ENCODE data around the gene AATK. TPM values are rescaled to one million over a fixed set of nuclear protein-coding genes. Genes with fewer than 3 reads are reported as not detected.
A peak's percentile ranks its signal among the peaks of the same experiment; 100 is the strongest.
"Not testable (repeated sequence)": the region's sequence is repeated elsewhere in the genome, so short reads cannot be mapped to it uniquely, and the experiment has no call there.

AATK gene
- total and polyA plus RNA-seq, 9 of the 15 experiments (the other 6 are each of a cell fraction or from before 2014, with no cell fraction given) = 0.11 to 0.55 (median 0.38) TPM; not detected in 5

DNA sequence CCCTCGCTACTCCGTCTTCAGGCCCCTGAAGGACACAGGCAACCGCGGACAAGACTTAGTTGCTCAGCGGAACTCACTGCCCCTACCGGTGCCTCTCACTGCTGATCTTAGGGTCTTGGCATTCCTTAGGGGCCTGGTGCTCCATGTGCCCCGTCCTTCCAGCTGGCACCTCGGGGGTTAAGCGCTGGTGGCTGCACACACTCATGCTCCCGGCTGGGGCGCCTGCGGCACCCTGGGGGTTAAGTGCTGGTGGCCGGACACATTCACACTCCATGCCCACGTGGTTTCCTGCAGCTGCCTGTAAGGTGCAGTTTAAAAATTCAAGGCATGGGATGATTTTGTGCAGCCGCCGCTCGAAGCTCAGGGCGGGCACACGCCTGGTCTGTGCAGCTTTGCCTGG, 86.0 kb downstream of the AATK start (continued):
- TF ChIP-seq BCOR (IDR thresholded peaks at IDR 0.05) (no peak), ZNF253 (CRISPR knock-in tag; conservative IDR thresholded peaks at IDR 0.05) (no peak), SMC3 (conservative IDR thresholded peaks at IDR 0.05; ENCODE audit: insufficient read depth, low read depth, low read length) (no peak)
- TF ChIP-seq, protein P1, sequence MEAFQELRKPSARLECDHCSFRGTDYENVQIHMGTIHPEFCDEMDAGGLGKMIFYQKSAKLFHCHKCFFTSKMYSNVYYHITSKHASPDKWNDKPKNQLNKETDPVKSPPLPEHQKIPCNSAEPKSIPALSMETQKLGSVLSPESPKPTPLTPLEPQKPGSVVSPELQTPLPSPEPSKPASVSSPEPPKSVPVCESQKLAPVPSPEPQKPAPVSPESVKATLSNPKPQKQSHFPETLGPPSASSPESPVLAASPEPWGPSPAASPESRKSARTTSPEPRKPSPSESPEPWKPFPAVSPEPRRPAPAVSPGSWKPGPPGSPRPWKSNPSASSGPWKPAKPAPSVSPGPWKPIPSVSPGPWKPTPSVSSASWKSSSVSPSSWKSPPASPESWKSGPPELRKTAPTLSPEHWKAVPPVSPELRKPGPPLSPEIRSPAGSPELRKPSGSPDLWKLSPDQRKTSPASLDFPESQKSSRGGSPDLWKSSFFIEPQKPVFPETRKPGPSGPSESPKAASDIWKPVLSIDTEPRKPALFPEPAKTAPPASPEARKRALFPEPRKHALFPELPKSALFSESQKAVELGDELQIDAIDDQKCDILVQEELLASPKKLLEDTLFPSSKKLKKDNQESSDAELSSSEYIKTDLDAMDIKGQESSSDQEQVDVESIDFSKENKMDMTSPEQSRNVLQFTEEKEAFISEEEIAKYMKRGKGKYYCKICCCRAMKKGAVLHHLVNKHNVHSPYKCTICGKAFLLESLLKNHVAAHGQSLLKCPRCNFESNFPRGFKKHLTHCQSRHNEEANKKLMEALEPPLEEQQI (IDR thresholded peaks at IDR 0.05) = no peak

DNA sequence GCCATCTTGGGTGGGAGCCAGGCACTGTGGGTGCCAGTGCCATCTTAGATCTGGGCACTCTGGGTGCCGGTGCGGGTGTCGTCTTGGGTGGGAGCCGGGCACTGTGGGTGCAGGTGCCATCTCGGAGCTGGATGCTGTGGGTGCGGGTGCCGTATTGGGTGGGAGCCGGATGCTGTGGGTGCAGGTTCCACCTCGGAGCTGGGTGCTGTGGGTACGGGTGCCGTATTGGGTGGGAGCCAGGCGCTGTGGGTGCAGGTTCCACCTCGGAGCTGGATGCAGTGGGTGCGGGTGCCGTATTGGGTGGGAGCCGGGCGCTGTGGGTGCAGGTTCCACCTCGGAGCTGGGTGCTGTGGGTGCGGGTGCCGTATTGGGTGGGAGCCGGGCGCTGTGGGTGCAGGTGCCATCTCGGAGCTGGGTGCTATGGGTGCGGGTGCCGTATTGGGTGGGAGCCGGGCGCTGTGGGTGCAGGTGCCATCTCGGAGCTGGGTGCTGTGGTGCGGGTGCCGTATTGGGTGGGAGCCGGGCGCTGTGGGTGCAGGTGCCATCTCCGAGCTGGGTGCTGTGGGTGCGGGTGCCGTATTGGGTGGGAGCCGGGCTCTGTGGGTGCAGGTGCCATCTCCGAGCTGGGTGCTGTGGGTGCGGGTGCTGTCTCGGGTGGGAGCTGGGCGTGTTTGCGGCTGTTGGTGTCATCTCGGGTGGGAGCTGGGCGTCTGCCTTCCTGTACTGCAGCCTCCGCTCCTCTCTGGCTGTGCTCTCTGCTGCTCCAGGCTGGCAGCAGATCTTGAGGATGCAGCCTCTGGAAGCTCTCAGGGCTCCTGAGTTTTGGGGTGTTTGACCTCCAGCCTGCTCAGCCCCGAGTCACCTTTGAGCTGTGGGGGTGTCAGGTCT, 87.8 kb downstream of the AATK start:
- H3K27ac ChIP-seq (ENCODE audit: extremely low read depth, low read depth, low read length); H3K4me3 ChIP-seq; CTCF ChIA-PET (ENCODE audit: low intra/inter-chr PET ratio); H2AFZ ChIP-seq (ENCODE audit: low read depth, low read length); in situ Hi-C loops (cut with MboI); DNase-seq (ENCODE audit: extremely low read depth in 1 of 4, low spot score in 3 of 4); H3K4me2 ChIP-seq (ENCODE audit: insufficient read depth, low read length); BruUV-seq (replicated peaks); H3K9me3 ChIP-seq (replicated peaks; ENCODE audit: control insufficient read depth, insufficient read depth, low read depth, low read length); intact Hi-C loops (cut with micrococcal nuclease); H3K9me1 ChIP-seq (ENCODE audit: control insufficient read depth, insufficient read depth, low read length); ATAC-seq; H3K27me3 ChIP-seq (ENCODE audit: control insufficient read depth in 2 of 2, insufficient read depth in 2 of 2, low read length in 2 of 2); FAIRE-seq; H3K79me2 ChIP-seq (ENCODE audit: control insufficient read depth, insufficient read depth, low read length); H3K9ac ChIP-seq (ENCODE audit: insufficient read depth in 1 of 2, low read depth in 2 of 2, low read length in 2 of 2): not testable (repeated sequence)
- peaks cover 15% of the 10 kb centered on the region; the same call in 1 of the 2 replicates for H4K20me1 ChIP-seq (replicated peaks; ENCODE audit: control insufficient read depth, insufficient read depth, low read length)
- TF ChIP-seq HNRNPL (IDR thresholded peaks at IDR 0.05; ENCODE audit: low read depth, low read length) = 0 out of 2 replicates have a peak, but pooled peaks have one; percentile 77
- H3K36me3 ChIP-seq (ENCODE audit: control insufficient read depth, insufficient read depth, low read length) = peaks cover 28% of the 10 kb centered on the region; the same call in 1 of the 3 replicates
- peaks cover 0 to 45% of the 10 kb centered on the region in 2 experiments; a peak in 3 of 5 replicates for H3K4me1 ChIP-seq (replicated peaks in 1 of 2; ENCODE audit: control insufficient read depth in 2 of 2, insufficient read depth in 2 of 2, low read length in 2 of 2)
- WGBS (ENCODE audit: insufficient coverage, low coverage, missing lambda C conversion rate) = 91% methylated on average over 25 of the region's 45 CpGs
- POLR2A ChIA-PET = interaction anchor here (1.2 kb wide), 1 partner anchor 10 kb away, joined by 3 read pairs; no protein-coding TSS in a partner anchor
